SK-N-SH (cell line): Measurements from ENCODE around the gene TMEM145. TPM values are rescaled to one million over a fixed set of nuclear protein-coding genes. Genes with fewer than 3 reads are reported as not detected.

ENCODE experiments used
- CTCF ChIA-PET: fragments of 300-600, 350-600 bp; formaldehyde crosslinking; extraction: SDS; loops from one replicate; lab custom pipeline; 2021; lab: Yijun Ruan, JAX
- POLR2A ChIA-PET: fragments of 350-600 bp; sonication (Branson Sonifier 250); formaldehyde crosslinking; extraction: SDS; loops from one replicate; lab custom pipeline; 2020; ENCODE audit warnings: antibody characterized with exemption, inconsistent platforms; lab: Yijun Ruan, JAX
- DNase-seq: peaks from one replicate; pipeline ENCODE4 v3.0.0; 2012
- H2AFZ ChIP-seq: fragments of 200-600 bp; sonication (generic); 2 replicates; pipeline ENCODE4 v1.8.1; 2016; ENCODE audit warnings: antibody characterized with exemption, mild to moderate bottlenecking, low read depth
- H3F3A ChIP-seq: fragments of 200-600 bp; sonication (generic); replicated peaks from 2 replicates; pipeline ENCODE3; 2016; ENCODE audit warnings: antibody characterized with exemption, mild to moderate bottlenecking; ENCODE audit not compliant: insufficient read depth
- H3K27ac ChIP-seq, 2 experiments: fragments of 200-500 bp in 1 of 2; fragments of 200-600 bp in 1 of 2; sonication (Bioruptor generic) in 1 of 2; sonication (generic), shearing (Covaris generic) in 1 of 2; 2 replicates each; pipeline versions ENCODE4 v1.5.1 to v1.6.1; 2014 to 2016; ENCODE audit warnings: low read depth in 2 of 2, inconsistent platforms in 1 of 2, low read length in 1 of 2, mild to moderate bottlenecking in 1 of 2, mixed read lengths in 1 of 2
- H3K27me3 ChIP-seq: fragments of 200-600 bp; sonication (generic), shearing (Covaris generic); 2 replicates; pipeline ENCODE4 v1.6.1; 2016; ENCODE audit warnings: mixed run types; ENCODE audit not compliant: insufficient read depth
- H3K36me3 ChIP-seq, 2 experiments: fragments of 200-500 bp in 1 of 2; fragments of 200-600 bp in 1 of 2; sonication (Bioruptor generic) in 1 of 2; sonication (generic) in 1 of 2; replicated peaks in 1 of 2; 2 replicates each; pipeline versions ENCODE3 to v1.5.1; 2014 to 2016; ENCODE audit warnings: low read length in 1 of 2, mild to moderate bottlenecking in 1 of 2; ENCODE audit not compliant: insufficient read depth in 2 of 2, control insufficient read depth in 1 of 2
- H3K4me1 ChIP-seq, 2 experiments: fragments of 200-500 bp in 1 of 2; fragments of 200-600 bp in 1 of 2; sonication (Bioruptor generic) in 1 of 2; sonication (generic), shearing (Covaris generic) in 1 of 2; 2 replicates each; pipeline versions ENCODE4 v1.5.1 to v1.6.1; 2014 to 2016; ENCODE audit warnings: low read depth in 1 of 2, low read length in 1 of 2, mixed run types in 1 of 2; ENCODE audit not compliant: insufficient read depth in 2 of 2, control insufficient read depth in 1 of 2
- H3K4me2 ChIP-seq: fragments of 200-600 bp; sonication (generic), shearing (Covaris generic); 2 replicates; pipeline ENCODE4 v1.6.1; 2017; ENCODE audit warnings: mixed run types
- H3K4me3 ChIP-seq, 2 experiments: fragments of 200-500 bp in 1 of 2; fragments of 200-600 bp in 1 of 2; sonication (Bioruptor generic) in 1 of 2; sonication (generic), shearing (Covaris generic) in 1 of 2; 2 replicates each; pipeline versions ENCODE4 v1.5.1 to v1.8.1; 2014 to 2016; ENCODE audit warnings: low read depth in 2 of 2, inconsistent platforms in 1 of 2, low read length in 1 of 2, mild to moderate bottlenecking in 1 of 2, mixed read lengths in 1 of 2, moderate library complexity in 1 of 2
- H3K79me2 ChIP-seq: fragments of 200-600 bp; sonication (generic); 2 replicates; pipeline ENCODE4 v1.8.1; 2017; ENCODE audit warnings: mild to moderate bottlenecking; ENCODE audit not compliant: insufficient read depth
- H3K9ac ChIP-seq: fragments of 200-600 bp; sonication (generic); 2 replicates; pipeline ENCODE4 v1.6.1; 2017; ENCODE audit warnings: mixed run types
- H3K9me2 ChIP-seq: fragments of 200-600 bp; sonication (generic); 2 replicates; pipeline ENCODE4 v1.6.1; 2017; ENCODE audit warnings: mixed run types
- H3K9me3 ChIP-seq: fragments of 200-600 bp; sonication (generic); 2 replicates; pipeline ENCODE4 v1.6.1; 2017; ENCODE audit warnings: mixed run types, mild to moderate bottlenecking, moderate library complexity
- H4K20me1 ChIP-seq: fragments of 200-600 bp; sonication (generic); 2 replicates; pipeline ENCODE4 v1.6.1; 2017; ENCODE audit warnings: mild to moderate bottlenecking, mixed run types; ENCODE audit not compliant: insufficient read depth
- CTCF ChIP-seq: fragments of 200-600 bp; sonication (generic); IDR thresholded peaks from 2 replicates; pipeline ENCODE4 v1.6.1; 2017; ENCODE audit warnings: antibody characterized with exemption, mild to moderate bottlenecking, moderate library complexity
- EP300 ChIP-seq, 2 experiments: IDR thresholded peaks; 2 replicates each; pipeline versions ENCODE4 v1.4.0 to v1.6.1; 2012; ENCODE audit warnings: borderline replicate concordance in 1 of 2, low read depth in 1 of 2, low read length in 1 of 2
- MXI1 ChIP-seq: IDR thresholded peaks from 2 replicates; pipeline ENCODE4 v1.6.1; 2012; ENCODE audit warnings: mild to moderate bottlenecking, low read depth, low read length, improper control_type of control experiment
- NFIC ChIP-seq: IDR thresholded peaks from 2 replicates; pipeline ENCODE4 v1.4.0; 2012; ENCODE audit warnings: borderline replicate concordance
- NRF1 ChIP-seq: IDR thresholded peaks from 2 replicates; pipeline ENCODE4 v1.6.1; 2012; ENCODE audit warnings: low read depth, mild to moderate bottlenecking, low read length
- POLR2AphosphoS5 ChIP-seq: IDR thresholded peaks from 2 replicates; pipeline ENCODE4 v1.6.1; 2012; ENCODE audit warnings: low read depth, low read length
- TAF1 ChIP-seq: IDR thresholded peaks from 2 replicates; pipeline ENCODE4 v1.6.1; 2012; ENCODE audit warnings: low read depth, mild to moderate bottlenecking, low read length, moderate library complexity, borderline replicate concordance
- WGBS: methylation state at CpG from one replicate; pipeline ENCODE4 v1.1.6; 2017; ENCODE audit warnings: low lambda C conversion rate; 5-methylcytosine and 5-hydroxymethylcytosine counted together
- polyA plus RNA-seq, 3 experiments: library from polyadenylated mRNA; depleted of rRNA; stranded (reverse); fragments of >200 nt; gene quantifications; 2 replicates each; pipeline ENCODE4 v1.2.3, GENCODE V29; 2012
- TF ChIP-seq, protein P1 (sequence below): IDR thresholded peaks from 2 replicates; pipeline ENCODE4; 2012
- TF ChIP-seq, protein P2 (sequence below): IDR thresholded peaks from 2 replicates; pipeline ENCODE4 v1.4.0; 2012; ENCODE audit warnings: low read depth, borderline replicate concordance

TMEM145 gene
- polyA plus RNA-seq, 1 of the 3 experiments (the other 2 are of a cell fraction): 2.0 TPM

DNA sequence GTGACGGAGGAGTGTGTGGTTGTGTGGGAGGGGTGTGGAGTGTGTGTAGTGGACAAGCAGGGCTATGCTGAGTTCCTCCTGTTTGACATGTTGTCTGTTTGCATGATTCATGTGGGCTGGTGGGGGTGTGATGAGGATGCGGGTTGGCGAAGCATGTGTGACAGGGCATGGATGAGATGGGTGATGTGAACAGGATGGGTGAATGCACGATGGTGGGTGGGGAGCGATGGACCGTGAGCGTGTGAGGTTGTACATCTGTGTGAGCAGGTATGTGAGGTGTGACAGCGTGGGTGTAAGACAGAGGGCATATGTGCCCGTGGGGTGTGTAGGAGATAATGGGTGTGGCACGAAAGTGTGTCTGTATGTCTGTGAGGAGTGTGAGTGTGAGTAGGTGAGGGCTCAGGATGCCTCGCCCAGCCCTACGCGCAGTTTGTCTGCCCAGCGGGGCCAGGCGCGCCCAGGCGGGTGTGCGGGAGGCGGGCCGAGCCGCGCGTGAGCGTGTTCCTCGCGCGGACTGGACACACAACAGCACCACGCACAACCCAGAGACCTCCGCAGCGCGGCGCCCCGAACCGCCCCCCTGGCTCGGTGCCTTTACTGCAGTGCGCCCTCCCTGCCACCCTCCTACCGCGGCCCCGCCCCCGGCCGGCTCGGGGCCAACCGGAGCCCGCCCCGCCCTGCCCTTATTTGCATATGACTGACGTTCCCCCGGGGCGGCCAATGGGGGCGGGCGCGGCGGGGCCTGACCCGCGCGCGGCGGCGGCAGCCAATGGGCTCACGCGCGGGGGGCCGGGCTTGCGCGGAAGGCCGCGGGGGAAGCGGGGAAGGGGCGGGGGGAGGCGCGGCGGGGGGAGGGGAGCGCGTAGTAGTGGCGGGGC is 29.7 kb upstream of the TMEM145 start:
- peak overlapping the region; percentile 39; the same call in 1 of the 2 replicates for H3K9ac ChIP-seq
- peaks cover 45 to 59% of the 10 kb centered on the region in 2 experiments for H3K4me1 ChIP-seq
- TF ChIP-seq, protein P1, sequence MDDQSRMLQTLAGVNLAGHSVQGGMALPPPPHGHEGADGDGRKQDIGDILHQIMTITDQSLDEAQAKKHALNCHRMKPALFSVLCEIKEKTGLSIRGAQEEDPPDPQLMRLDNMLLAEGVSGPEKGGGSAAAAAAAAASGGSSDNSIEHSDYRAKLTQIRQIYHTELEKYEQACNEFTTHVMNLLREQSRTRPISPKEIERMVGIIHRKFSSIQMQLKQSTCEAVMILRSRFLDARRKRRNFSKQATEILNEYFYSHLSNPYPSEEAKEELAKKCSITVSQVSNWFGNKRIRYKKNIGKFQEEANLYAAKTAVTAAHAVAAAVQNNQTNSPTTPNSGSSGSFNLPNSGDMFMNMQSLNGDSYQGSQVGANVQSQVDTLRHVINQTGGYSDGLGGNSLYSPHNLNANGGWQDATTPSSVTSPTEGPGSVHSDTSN: peak; percentile 74
- peak; percentile 34; the same call in 1 of the 2 replicates for TF ChIP-seq MXI1
- TF ChIP-seq, protein P2, sequence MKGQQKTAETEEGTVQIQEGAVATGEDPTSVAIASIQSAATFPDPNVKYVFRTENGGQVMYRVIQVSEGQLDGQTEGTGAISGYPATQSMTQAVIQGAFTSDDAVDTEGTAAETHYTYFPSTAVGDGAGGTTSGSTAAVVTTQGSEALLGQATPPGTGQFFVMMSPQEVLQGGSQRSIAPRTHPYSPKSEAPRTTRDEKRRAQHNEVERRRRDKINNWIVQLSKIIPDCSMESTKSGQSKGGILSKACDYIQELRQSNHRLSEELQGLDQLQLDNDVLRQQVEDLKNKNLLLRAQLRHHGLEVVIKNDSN: no peak
- no peak for TF ChIP-seq CTCF
- TF ChIP-seq NFIC: peak; percentile 79
- TF ChIP-seq POLR2AphosphoS5: peak; percentile 38; the same call in 1 of the 2 replicates
- TF ChIP-seq TAF1: 0 out of 2 replicates have a peak, but pooled peaks have one; percentile 7
- TF ChIP-seq NRF1: peak; percentile 25; the same call in 1 of the 2 replicates
- TF ChIP-seq, all 33 proteins: peak for 6
- peak overlapping the region; percentile 97 for H3K4me2 ChIP-seq
- no peaks in the 10 kb centered on the region for H3K9me3 ChIP-seq
- peaks cover 24% of the 10 kb centered on the region for H4K20me1 ChIP-seq
- no peak overlapping the region for H2AFZ ChIP-seq
- no peaks in the 10 kb centered on the region for H3K27me3 ChIP-seq
- H3K79me2 ChIP-seq: peaks cover 58% of the 10 kb centered on the region
- no peaks in the 10 kb centered on the region for H3K9me2 ChIP-seq
- H3K27ac ChIP-seq: peak overlapping the region; percentile 93 to 96
- peak overlapping the region; percentile 58 to 60 for H3K4me3 ChIP-seq
- H3K36me3 ChIP-seq: peaks cover 9 to 18% of the 10 kb centered on the region in 2 experiments
- CTCF ChIA-PET: interaction anchor here (0.7 to 7.1 kb wide), 3 partner anchors 13 to 75 kb away, joined by 3 to 205 read pairs (median 4); partner anchors contain the start of gene GSK3A
- POLR2A ChIA-PET: no interaction called here
- 18% methylated on average over 19 of the region's 74 CpGs for WGBS
- H3F3A ChIP-seq: peaks cover 41% of the 10 kb centered on the region
- peak; percentile 94 for DNase-seq

DNA sequence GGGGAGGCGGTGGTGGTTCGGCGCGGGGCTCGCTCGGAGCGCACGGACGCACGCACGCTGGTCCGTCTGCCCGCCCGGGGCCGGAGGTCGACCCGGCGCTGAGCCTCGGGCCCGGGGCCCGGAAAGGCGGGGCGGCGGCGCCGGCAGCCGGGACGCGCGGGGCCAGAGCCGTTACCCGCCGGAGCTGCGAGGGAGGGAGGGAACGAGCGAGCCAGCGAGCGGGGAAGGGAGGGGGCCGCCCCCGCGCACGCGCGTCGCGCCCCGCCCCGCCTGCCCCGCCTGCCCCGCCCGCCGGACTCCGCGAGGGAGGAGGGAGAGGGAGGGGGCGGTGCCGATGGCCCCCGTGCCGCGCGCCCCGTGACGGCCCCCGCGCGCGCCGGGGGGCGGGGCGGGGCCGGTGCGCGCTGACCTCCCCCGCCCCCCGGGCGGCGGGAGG is 29.0 kb upstream of the TMEM145 start:
- H3F3A ChIP-seq: peaks cover 36% of the 10 kb centered on the region
- H3K4me2 ChIP-seq: no peak overlapping the region
- H2AFZ ChIP-seq: no peak overlapping the region
- WGBS: 0% methylated on average over 5 of the region's 76 CpGs
- H4K20me1 ChIP-seq: peaks cover 24% of the 10 kb centered on the region
- CTCF ChIA-PET: interaction anchor here (0.7 to 1.8 kb wide), 2 partner anchors 11 to 74 kb away, joined by 4 to 9 read pairs; no protein-coding TSS in a partner anchor
- peaks cover 51% of the 10 kb centered on the region for H3K79me2 ChIP-seq
- peak overlapping the region in 1 of 2 experiments; percentile 95; a peak in 2 of 4 replicates for H3K27ac ChIP-seq
- H3K4me3 ChIP-seq: peak overlapping the region in 1 of 2 experiments; percentile 88; a peak in 2 of 4 replicates
- POLR2A ChIA-PET: interaction anchor here (0.6 to 0.9 kb wide), 2 partner anchors 11 to 37 kb away, joined by 4 read pairs; no protein-coding TSS in a partner anchor
- peaks cover 38 to 53% of the 10 kb centered on the region in 2 experiments for H3K4me1 ChIP-seq
- no peak overlapping the region for H3K9ac ChIP-seq
- peak; percentile 95 for DNase-seq
- no peaks in the 10 kb centered on the region for H3K9me3 ChIP-seq
- H3K36me3 ChIP-seq: peaks cover 13 to 24% of the 10 kb centered on the region in 2 experiments
- TF ChIP-seq EP300 (IDR thresholded peaks at IDR 0.05; ENCODE audit: borderline replicate concordance in 1 of 2, low read depth in 1 of 2, low read length in 1 of 2) (no peak), NRF1 (peak; percentile 54)
- no peaks in the 10 kb centered on the region for H3K9me2 ChIP-seq
- no peaks in the 10 kb centered on the region for H3K27me3 ChIP-seq
